ENCODE measurements around the gene CCDC85A. TPM values are rescaled to one million over a fixed set of nuclear protein-coding genes. Genes with fewer than 3 reads are reported as not detected.
A peak's percentile ranks its signal among the peaks of the same experiment; 100 is the strongest.

Gene CCDC85A
- total RNA-seq, 1 donor from 2014 or later, result 0.43 TPM

DNA sequence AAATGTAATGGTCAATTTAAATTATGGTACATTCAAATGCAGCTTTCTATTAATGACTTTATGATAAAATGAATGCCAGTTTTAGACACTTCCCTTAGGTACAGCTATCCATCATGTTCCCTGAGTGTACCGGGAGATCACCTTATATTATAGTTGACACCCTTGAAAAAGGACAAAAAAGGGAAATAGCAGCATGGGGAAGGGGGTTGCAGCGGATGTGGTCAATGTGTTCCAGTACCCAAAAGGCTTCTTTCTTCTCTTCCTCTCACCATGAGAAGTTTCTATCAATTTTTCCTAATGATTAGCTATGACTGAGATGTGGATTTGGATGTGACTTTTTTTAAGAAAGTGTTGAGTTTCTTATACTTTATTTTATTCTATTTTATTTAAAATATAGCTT is 154.4 kb downstream of the CCDC85A start:
- Histone ChIP-seq H3K36me3 (no peaks in the 10 kb centered on the region), H3K4me1 (no peaks in the 10 kb centered on the region), H3F3A (ENCODE audit: low read depth) (no peaks in the 10 kb centered on the region), H3K9ac (no peak overlapping the region), H3K27me3 (no peaks in the 10 kb centered on the region), H3K27ac (no peak overlapping the region), H3K4me3 (no peak overlapping the region), H4K20me1 (ENCODE audit: low read depth) (no peaks in the 10 kb centered on the region), H2AFZ (replicated peaks) (no peak overlapping the region), H3K9me3 (ENCODE audit: low read depth) (no peaks in the 10 kb centered on the region), H3K79me2 (ENCODE audit: low read depth) (no peaks in the 10 kb centered on the region), H3K4me2 (no peak overlapping the region)
- DNase-seq (ENCODE audit: low spot score), result no peak
- H3K27ac Mint-ChIP-seq, result no peak overlapping the region
- H3K4me1 Mint-ChIP-seq, result no peaks in the 10 kb centered on the region
- no peaks in the 10 kb centered on the region for H3K36me3 Mint-ChIP-seq
- no peak for TF ChIP-seq EZH2phosphoT487 (IDR thresholded peaks at IDR 0.05)
- no peaks in the 10 kb centered on the region for H3K9me3 Mint-ChIP-seq
- H3K4me3 Mint-ChIP-seq, result no peak overlapping the region
- H3K27me3 Mint-ChIP-seq (ENCODE audit: insufficient read depth, low read depth), result no peaks in the 10 kb centered on the region

DNA sequence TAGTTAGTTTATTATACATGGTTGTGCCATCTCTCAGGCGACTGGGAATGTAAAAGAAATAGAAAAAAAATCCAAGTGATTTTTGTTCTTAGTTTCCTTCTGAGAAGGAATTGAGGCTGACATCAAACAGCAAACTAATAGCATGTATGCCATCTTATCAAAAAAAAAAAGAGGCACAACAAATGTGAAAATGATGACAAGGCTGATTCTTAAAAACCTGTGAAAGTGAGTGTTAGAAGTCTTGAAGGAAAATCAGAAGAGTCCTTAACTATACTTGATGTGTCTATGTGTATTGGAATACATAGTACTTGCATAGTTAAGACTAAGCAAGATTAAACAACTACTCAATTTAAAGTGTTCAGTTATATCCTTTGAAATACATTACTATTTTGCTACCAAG is 161.0 kb downstream of the CCDC85A start:
- Histone ChIP-seq H3K4me2 (no peak overlapping the region), H3K79me2 (ENCODE audit: low read depth) (no peaks in the 10 kb centered on the region)

DNA sequence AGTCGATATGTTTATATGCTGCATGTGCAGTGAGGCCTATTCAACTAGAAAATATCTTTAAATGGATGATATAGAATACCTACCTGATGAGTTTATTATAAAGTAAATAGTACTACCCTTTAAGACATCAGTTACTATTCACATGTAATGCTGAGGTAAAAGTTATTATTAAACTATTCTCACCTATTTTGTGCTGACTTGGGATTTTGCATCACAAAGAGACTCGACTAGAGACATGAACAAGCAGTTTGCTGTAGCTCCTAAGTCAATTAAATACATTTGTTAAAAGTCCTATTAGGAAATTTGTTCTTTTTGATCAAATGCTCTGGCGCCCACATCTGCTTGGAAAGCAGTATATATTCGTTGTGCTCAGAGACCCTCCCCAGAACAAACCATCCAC is 164.1 kb downstream of the CCDC85A start:
- H4K20me1 ChIP-seq (ENCODE audit: low read depth), result no peaks in the 10 kb centered on the region
- H3K79me2 ChIP-seq (ENCODE audit: low read depth), result no peaks in the 10 kb centered on the region
- Mint-ChIP-seq H3K9me3 (no peaks in the 10 kb centered on the region), H3K27me3 (ENCODE audit: insufficient read depth, low read depth) (no peaks in the 10 kb centered on the region), H3K4me3 (no peak overlapping the region), H3K36me3 (no peaks in the 10 kb centered on the region), H3K4me1 (no peaks in the 10 kb centered on the region), H3K27ac (no peak overlapping the region)
- no peak overlapping the region for H3K4me3 ChIP-seq
- no peaks in the 10 kb centered on the region for H3K9me3 ChIP-seq (ENCODE audit: low read depth)
- no peaks in the 10 kb centered on the region for H3K4me1 ChIP-seq
- no peaks in the 10 kb centered on the region for H3K36me3 ChIP-seq
- H3K4me2 ChIP-seq, result no peak overlapping the region
- H3F3A ChIP-seq (ENCODE audit: low read depth), result no peaks in the 10 kb centered on the region
- TF ChIP-seq, protein P1, sequence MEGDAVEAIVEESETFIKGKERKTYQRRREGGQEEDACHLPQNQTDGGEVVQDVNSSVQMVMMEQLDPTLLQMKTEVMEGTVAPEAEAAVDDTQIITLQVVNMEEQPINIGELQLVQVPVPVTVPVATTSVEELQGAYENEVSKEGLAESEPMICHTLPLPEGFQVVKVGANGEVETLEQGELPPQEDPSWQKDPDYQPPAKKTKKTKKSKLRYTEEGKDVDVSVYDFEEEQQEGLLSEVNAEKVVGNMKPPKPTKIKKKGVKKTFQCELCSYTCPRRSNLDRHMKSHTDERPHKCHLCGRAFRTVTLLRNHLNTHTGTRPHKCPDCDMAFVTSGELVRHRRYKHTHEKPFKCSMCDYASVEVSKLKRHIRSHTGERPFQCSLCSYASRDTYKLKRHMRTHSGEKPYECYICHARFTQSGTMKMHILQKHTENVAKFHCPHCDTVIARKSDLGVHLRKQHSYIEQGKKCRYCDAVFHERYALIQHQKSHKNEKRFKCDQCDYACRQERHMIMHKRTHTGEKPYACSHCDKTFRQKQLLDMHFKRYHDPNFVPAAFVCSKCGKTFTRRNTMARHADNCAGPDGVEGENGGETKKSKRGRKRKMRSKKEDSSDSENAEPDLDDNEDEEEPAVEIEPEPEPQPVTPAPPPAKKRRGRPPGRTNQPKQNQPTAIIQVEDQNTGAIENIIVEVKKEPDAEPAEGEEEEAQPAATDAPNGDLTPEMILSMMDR (IDR thresholded peaks at IDR 0.05), result no peak
- TF ChIP-seq EZH2 (IDR thresholded peaks at IDR 0.05) (no peak), EZH2phosphoT487 (IDR thresholded peaks at IDR 0.05) (no peak)
- H3K27ac ChIP-seq, result no peak overlapping the region
- H3K9ac ChIP-seq, result no peak overlapping the region
- H3K27me3 ChIP-seq, result no peaks in the 10 kb centered on the region
- DNase-seq (ENCODE audit: low spot score), result no peak
- H2AFZ ChIP-seq (replicated peaks), result no peak overlapping the region

More for the DNA sequence above, 161.0 kb downstream of the CCDC85A start:
- no peaks in the 10 kb centered on the region for H3K9me3 Mint-ChIP-seq
- H3K27me3 Mint-ChIP-seq (ENCODE audit: insufficient read depth, low read depth), result no peaks in the 10 kb centered on the region
- Histone ChIP-seq H2AFZ (replicated peaks) (no peak overlapping the region), H3K9ac (no peak overlapping the region), H3F3A (ENCODE audit: low read depth) (no peaks in the 10 kb centered on the region), H3K4me3 (no peak overlapping the region), H3K4me1 (no peaks in the 10 kb centered on the region), H3K36me3 (no peaks in the 10 kb centered on the region), H3K9me3 (ENCODE audit: low read depth) (no peaks in the 10 kb centered on the region), H3K27ac (no peak overlapping the region), H4K20me1 (ENCODE audit: low read depth) (no peaks in the 10 kb centered on the region), H3K27me3 (no peaks in the 10 kb centered on the region)
- H3K4me3 Mint-ChIP-seq, result no peak overlapping the region
- H3K36me3 Mint-ChIP-seq, result no peaks in the 10 kb centered on the region
- TF ChIP-seq, protein P1 (IDR thresholded peaks at IDR 0.05), result no peak
- TF ChIP-seq EZH2 (IDR thresholded peaks at IDR 0.05) (no peak), EZH2phosphoT487 (IDR thresholded peaks at IDR 0.05) (no peak)
- H3K4me1 Mint-ChIP-seq, result no peaks in the 10 kb centered on the region
- no peak for DNase-seq (ENCODE audit: low spot score)
- no peak overlapping the region for H3K27ac Mint-ChIP-seq

DNA sequence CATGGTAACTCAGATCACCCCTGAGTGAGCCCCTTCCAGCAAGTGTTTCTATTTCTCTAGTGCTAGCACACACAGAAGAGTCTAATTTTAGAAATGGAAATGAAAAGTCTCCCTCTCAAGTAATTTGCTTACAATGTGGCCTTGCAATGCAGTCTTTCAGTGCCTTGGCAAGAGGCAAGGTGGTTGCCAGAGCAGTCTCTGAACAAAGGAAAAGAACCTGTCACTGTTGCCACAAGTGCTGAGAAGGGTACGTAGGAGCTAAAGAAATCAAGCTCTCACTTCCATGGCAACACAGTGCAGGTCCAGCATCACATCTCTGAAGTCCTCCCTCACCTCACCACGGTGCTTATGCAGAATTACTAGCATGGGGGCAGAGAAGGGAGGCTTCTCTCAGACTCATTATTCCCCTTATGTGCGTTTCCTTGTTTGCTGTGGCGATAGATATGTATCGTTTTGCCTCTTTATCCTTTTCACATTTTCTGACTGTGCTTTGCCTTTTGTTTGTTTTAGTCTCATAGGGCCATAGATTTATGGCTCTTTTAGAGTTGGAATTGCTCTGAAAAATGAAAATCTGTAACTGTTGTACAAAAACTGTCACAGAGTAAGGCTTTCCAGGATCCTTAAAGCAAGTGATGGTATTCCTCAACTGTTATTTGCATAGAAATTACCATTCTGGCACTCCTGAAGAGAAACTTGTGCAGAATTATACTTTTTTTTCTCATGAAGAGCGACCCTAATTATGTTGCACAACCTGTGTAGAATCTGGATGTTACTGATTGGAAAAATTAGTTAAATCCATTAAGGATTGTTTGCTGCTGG is 164.8 kb downstream of the CCDC85A start:
- no peaks in the 10 kb centered on the region for H3K9me3 Mint-ChIP-seq
- H3K4me3 Mint-ChIP-seq, result no peak overlapping the region
- no peaks in the 10 kb centered on the region for H3K27me3 ChIP-seq
- no peak overlapping the region for H3K27ac Mint-ChIP-seq
- H3K36me3 ChIP-seq, result no peaks in the 10 kb centered on the region
- no peak overlapping the region for H3K4me2 ChIP-seq
- H3K9me3 ChIP-seq (ENCODE audit: low read depth), result no peaks in the 10 kb centered on the region
- peak overlapping the region; percentile 34 for H2AFZ ChIP-seq (replicated peaks)
- TF ChIP-seq EZH2 (IDR thresholded peaks at IDR 0.05) (no peak), EZH2phosphoT487 (IDR thresholded peaks at IDR 0.05) (no peak)
- TF ChIP-seq, protein P1 (IDR thresholded peaks at IDR 0.05), result no peak
- no peaks in the 10 kb centered on the region for H3F3A ChIP-seq (ENCODE audit: low read depth)
- no peak overlapping the region for H3K9ac ChIP-seq
- no peaks in the 10 kb centered on the region for H3K79me2 ChIP-seq (ENCODE audit: low read depth)
- no peak overlapping the region for H3K27ac ChIP-seq
- H3K4me1 Mint-ChIP-seq, result no peaks in the 10 kb centered on the region
- H4K20me1 ChIP-seq (ENCODE audit: low read depth), result no peaks in the 10 kb centered on the region
- H3K27me3 Mint-ChIP-seq (ENCODE audit: insufficient read depth, low read depth), result no peaks in the 10 kb centered on the region
- no peak overlapping the region for H3K4me3 ChIP-seq
- no peaks in the 10 kb centered on the region for H3K36me3 Mint-ChIP-seq
- no peaks in the 10 kb centered on the region for H3K4me1 ChIP-seq
- DNase-seq (ENCODE audit: low spot score), result no peak

All from neural progenitor cell (in vitro differentiated cells).